Astrocyte (in vitro differentiated cells and primary cell): ENCODE measurements around the gene BEST1.
"Not testable (repeated sequence)": the region's sequence is repeated elsewhere in the genome, so short reads cannot be mapped to it uniquely, and the experiment has no call there.

Source experiments
- CTCF ChIP-seq: IDR thresholded peaks from 2 replicates; pipeline ENCODE4 v1.5.1; 2011; ENCODE audit warnings: low read depth, mild to moderate bottlenecking, inconsistent platforms, low read length, moderate library complexity; ENCODE audit not compliant: insufficient read depth
- EZH2 ChIP-seq: IDR thresholded peaks from 2 replicates; pipeline ENCODE4 v1.6.1; 2012; ENCODE audit warnings: mild to moderate bottlenecking, low read length, inconsistent platforms; ENCODE audit not compliant: insufficient read depth

- TF ChIP-seq CTCF, EZH2: not testable (repeated sequence)
These were observed 3.5 kb downstream of the BEST1 start for GRCh38 chr11:61953632-61954031.
